Activated naive CD4-positive, alpha-beta T cell treated with anti-CD3 and anti-CD28 coated beads, Interleukin-2, amount 50 U/mL, for 24 hours (primary cell): ENCODE results near the gene IDI2.
"Not testable (repeated sequence)": the region's sequence is repeated elsewhere in the genome, so short reads cannot be mapped to it uniquely, and the experiment has no call there.

Experiments
- H3K27ac Mint-ChIP-seq: one replicate; pipeline ENCODE4 v1.8.0; 2021; ENCODE audit warnings: mild to moderate bottlenecking, mixed read lengths
- H3K27me3 Mint-ChIP-seq: one replicate; pipeline ENCODE4 v1.8.0; 2021; ENCODE audit warnings: mixed read lengths
- H3K36me3 Mint-ChIP-seq: one replicate; pipeline ENCODE4 v1.8.0; 2021; ENCODE audit warnings: mixed read lengths
- H3K4me1 Mint-ChIP-seq: one replicate; pipeline ENCODE4 v1.8.0; 2021; ENCODE audit warnings: mixed read lengths
- H3K4me3 Mint-ChIP-seq: one replicate; pipeline ENCODE4 v1.8.0; 2021; ENCODE audit warnings: mild to moderate bottlenecking, mixed read lengths
- H3K9me3 Mint-ChIP-seq: one replicate; pipeline ENCODE4 v1.8.0; 2021; ENCODE audit warnings: mixed read lengths

Gene IDI2

DNA sequence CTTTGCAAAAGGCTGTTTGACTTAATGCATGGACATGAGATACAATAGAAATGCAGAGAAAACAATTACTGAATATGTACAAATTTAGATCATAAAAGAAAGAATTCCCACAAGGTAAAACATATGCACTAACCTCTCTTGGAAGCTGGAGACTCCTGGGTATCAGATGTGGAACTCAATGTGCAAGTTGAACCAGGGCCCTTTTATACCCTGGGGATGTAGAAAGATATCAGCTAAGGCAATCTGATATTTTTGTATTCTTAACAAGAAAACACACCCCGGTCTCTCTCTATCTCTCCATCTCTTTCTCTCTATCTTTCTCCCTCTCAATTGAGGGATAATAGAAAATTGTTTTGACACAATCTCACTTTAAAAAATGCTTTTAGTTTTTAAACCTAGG, at the start of gene IDI2:
IDI2 (minus strand) TSS at position 177 of the 400 bp plus-strand sequence. CDS start 1,136 bp downstream, outside the sequence.
- H3K36me3 Mint-ChIP-seq, result peaks cover 2% of the 10 kb centered on the region
- H3K4me1 Mint-ChIP-seq, result no peaks in the 10 kb centered on the region
- no peak within 1 kb of the TSS for H3K4me3 Mint-ChIP-seq
- no peaks in the 10 kb centered on the region for H3K27me3 Mint-ChIP-seq
- H3K9me3 Mint-ChIP-seq, result no peaks in the 10 kb centered on the region
- H3K27ac Mint-ChIP-seq, result no peak within 1 kb of the TSS

DNA sequence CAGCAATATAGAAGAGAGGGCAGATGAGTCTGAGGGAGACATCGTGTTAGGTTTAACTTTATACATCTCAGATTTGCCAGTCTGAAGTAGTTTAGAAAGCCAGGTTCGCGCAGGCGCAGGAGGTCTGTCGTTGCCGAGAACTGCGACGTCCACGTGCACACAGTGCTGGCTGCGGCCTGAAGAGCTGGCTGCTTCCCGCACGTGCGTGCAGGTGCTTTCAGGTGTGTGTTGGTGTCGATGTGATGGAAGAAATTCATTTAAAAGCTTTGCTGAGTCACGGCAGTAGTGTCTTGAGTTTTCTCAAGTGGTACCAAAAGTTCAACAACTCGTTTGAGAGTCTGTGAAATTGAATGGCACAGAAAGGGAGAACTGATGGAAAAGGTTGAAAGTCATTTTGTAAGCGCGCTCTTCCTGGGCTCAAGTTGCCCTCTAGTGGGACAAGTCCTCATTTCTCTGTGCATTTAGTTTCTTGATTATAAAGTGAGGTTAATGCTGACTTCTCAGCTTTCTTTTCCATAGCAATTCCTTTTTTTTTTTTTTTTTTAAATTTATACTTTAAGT, 49.2 kb upstream of the IDI2 start:
- Mint-ChIP-seq H3K9me3 (no peaks in the 10 kb centered on the region), H3K36me3 (peaks cover 2% of the 10 kb centered on the region), H3K27ac (peak overlapping the region; percentile 59), H3K4me1 (peaks cover 27% of the 10 kb centered on the region), H3K4me3 (no peak overlapping the region), H3K27me3 (no peaks in the 10 kb centered on the region)

GRCh38 chr10:1074052-1074747, 48.5 kb upstream of the IDI2 start:
- peaks cover 1% of the 10 kb centered on the region for H3K36me3 Mint-ChIP-seq
- H3K4me3 Mint-ChIP-seq, result no peak overlapping the region
- no peaks in the 10 kb centered on the region for H3K27me3 Mint-ChIP-seq
- H3K27ac Mint-ChIP-seq, result peak overlapping the region; percentile 59
- H3K9me3 Mint-ChIP-seq, result no peaks in the 10 kb centered on the region
- H3K4me1 Mint-ChIP-seq, result peaks cover 33% of the 10 kb centered on the region

DNA sequence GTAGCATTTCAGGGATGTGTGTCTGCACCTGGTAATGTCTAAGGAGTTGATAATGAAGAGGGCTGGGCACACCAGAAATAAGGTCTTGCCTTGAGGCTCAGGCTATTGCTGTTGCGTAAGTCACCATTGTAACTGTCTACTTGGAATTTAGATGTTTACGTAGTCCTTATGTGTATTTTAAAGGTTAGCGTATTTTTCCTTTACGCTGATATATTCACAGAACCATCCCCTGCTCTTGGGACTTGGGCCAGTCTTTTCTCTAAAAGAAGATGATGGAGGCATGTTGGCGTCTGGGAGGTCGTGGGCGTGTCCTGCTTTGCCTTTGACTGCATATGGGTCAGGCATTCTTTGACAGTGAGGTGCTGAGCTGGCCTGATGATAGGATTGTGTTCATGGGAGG, 45.3 kb upstream of the IDI2 start:
- Mint-ChIP-seq H3K4me1 (peaks cover 60% of the 10 kb centered on the region), H3K36me3 (peaks cover 1% of the 10 kb centered on the region), H3K4me3 (no peak overlapping the region), H3K9me3 (no peaks in the 10 kb centered on the region), H3K27ac (peak overlapping the region; percentile 42), H3K27me3 (no peaks in the 10 kb centered on the region)

GRCh38 chr10:1068380-1069361, 43.0 kb upstream of the IDI2 start:
- Mint-ChIP-seq H3K27ac (peak overlapping the region; percentile 36), H3K27me3 (no peaks in the 10 kb centered on the region), H3K4me1 (peaks cover 68% of the 10 kb centered on the region), H3K36me3 (peaks cover 5% of the 10 kb centered on the region), H3K9me3 (no peaks in the 10 kb centered on the region), H3K4me3 (no peak overlapping the region)

DNA sequence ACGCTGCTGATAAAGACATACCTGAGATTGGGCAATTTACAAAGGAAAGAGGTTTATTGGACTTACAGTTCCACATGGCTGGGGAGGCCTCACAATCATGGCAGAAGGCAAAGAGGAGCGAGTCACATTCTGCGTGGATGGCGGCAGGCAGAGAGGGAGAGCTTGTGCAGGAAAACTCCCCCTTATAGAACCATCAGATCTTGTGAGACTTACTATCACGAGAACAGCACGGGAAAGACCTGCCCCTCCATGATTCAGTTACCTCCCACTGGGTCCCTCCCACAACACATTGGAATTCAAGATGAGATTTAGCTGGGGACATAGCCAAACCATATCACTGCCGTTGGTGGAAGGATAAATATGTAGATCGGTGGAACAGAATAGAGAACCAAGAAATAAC, 41.1 kb upstream of the IDI2 start:
- Mint-ChIP-seq H3K4me1 (peaks cover 87% of the 10 kb centered on the region), H3K27ac (peak overlapping the region; percentile 73)
- not testable (repeated sequence) for H3K4me3 Mint-ChIP-seq, H3K36me3 Mint-ChIP-seq, H3K9me3 Mint-ChIP-seq, H3K27me3 Mint-ChIP-seq

DNA sequence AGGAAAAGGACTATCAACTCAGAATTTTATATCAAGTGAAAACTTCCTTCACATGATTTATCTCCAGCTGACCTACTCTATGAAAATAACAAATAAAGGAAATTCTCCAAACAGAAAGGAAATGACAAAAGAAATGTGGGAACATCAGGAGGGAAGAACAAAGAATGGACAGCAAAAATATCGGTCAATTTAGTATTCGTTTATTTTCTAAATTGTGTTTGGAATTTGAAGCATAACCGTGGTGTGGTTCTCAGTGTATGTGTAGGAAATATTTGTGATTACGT, 39.2 kb upstream of the IDI2 start:
- Mint-ChIP-seq H3K27me3 (no peaks in the 10 kb centered on the region), H3K4me1 (peaks cover 92% of the 10 kb centered on the region), H3K36me3 (peaks cover 3% of the 10 kb centered on the region), H3K27ac (peak overlapping the region; percentile 79), H3K4me3 (peak overlapping the region; percentile 15), H3K9me3 (no peaks in the 10 kb centered on the region)

DNA sequence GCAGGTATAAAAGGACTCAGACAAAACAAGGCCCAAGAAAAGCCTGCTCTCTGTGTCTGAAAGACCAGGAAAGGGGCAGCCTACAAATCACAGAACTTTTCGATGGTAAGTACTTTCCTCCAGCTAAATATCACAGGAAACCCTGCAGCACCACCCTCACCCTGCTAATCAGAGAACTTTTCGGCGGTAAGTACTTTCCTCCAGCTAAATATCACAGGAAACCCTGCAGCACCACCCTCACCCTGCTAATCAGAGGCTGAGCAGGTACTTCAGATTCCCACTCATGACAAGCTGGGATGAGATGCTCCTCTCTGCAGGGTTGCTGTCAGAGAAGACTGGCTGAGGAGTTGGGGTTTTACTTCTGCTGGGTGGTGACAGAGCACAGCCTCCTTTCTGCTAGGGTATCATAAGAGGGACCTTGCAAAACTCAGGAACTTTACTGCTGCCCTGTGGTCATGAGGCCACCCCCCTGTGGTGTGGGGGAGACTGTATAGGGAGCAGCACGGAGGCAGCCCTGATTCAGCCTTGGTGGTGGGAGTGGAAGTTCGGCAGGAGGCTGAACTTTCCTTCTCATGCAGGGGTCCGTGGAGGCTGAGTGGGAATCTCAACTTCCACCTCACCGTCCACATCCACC, 37.7 kb upstream of the IDI2 start:
- no peaks in the 10 kb centered on the region for H3K9me3 Mint-ChIP-seq
- no peaks in the 10 kb centered on the region for H3K27me3 Mint-ChIP-seq
- peaks cover 3% of the 10 kb centered on the region for H3K36me3 Mint-ChIP-seq
- H3K4me1 Mint-ChIP-seq, result peaks cover 94% of the 10 kb centered on the region
- peak overlapping the region; percentile 93 for H3K27ac Mint-ChIP-seq
- H3K4me3 Mint-ChIP-seq, result peak overlapping the region; percentile 65

GRCh38 chr10:1061930-1062774, 36.5 kb upstream of the IDI2 start:
- Mint-ChIP-seq H3K27me3 (no peaks in the 10 kb centered on the region), H3K4me1 (peaks cover 96% of the 10 kb centered on the region), H3K27ac (peak overlapping the region; percentile 93), H3K36me3 (peaks cover 7% of the 10 kb centered on the region), H3K4me3 (peak overlapping the region; percentile 65), H3K9me3 (no peaks in the 10 kb centered on the region)

DNA sequence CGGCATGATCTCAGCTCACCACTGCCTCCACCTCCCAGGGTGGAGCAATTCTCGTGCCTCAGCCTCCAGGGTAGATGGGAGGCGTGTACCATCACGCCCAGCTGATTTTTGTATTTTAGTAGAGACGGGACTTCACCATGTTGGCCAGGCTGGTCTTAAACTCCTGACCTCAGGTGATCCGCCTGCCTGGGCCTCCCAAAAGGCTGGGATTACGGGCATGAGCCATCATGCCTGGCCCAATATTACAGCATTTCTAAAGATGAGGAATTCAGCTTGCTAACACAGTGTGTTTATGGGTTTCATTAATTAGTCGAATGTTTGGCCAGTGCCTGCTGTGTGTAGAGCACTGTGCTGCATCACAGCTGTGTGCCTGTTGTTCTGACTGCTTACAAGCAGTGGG, 34.2 kb upstream of the IDI2 start:
- peaks cover 6% of the 10 kb centered on the region for H3K36me3 Mint-ChIP-seq
- peaks cover 88% of the 10 kb centered on the region for H3K4me1 Mint-ChIP-seq
- no peaks in the 10 kb centered on the region for H3K9me3 Mint-ChIP-seq
- no peaks in the 10 kb centered on the region for H3K27me3 Mint-ChIP-seq
- peak overlapping the region; percentile 77 for H3K27ac Mint-ChIP-seq
- H3K4me3 Mint-ChIP-seq, result no peak overlapping the region

GRCh38 chr10:1058017-1058416, 32.4 kb upstream of the IDI2 start:
- Mint-ChIP-seq H3K27me3 (no peaks in the 10 kb centered on the region), H3K4me3 (peak overlapping the region; percentile 92), H3K36me3 (peaks cover 4% of the 10 kb centered on the region), H3K4me1 (peaks cover 89% of the 10 kb centered on the region), H3K27ac (peak overlapping the region; percentile 60), H3K9me3 (no peaks in the 10 kb centered on the region)

DNA sequence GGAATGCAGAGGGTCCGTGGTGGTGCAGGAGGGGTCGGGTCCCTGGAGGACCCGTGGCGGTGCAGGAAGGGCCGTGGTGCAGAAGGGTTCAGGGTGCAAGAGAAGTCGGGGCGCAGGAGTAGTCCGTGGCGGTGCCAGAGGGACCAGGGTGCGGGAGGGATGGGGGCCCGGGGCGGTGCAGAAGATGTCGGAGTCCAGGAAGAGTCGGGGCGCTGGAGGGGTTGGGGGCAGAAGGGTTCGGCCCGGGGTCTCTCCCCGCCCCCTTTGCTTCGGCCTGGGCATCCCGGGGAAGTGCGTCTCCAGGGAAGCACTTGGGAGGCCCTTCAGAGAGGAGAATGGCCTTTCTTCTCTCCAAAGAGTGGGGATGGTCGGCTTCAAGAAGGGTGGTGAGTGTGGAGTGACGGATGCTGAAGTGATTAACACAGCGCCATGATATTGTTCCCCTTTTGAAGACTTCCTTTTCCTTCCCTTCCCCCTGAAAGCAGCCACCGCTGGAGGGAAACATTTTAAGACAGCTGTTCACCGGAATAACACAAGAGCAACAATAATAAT, 31.5 kb upstream of the IDI2 start:
- peak overlapping the region; percentile 91 for H3K27ac Mint-ChIP-seq
- H3K4me1 Mint-ChIP-seq, result peaks cover 89% of the 10 kb centered on the region
- peak overlapping the region; percentile 92 for H3K4me3 Mint-ChIP-seq
- no peaks in the 10 kb centered on the region for H3K27me3 Mint-ChIP-seq
- H3K9me3 Mint-ChIP-seq, result no peaks in the 10 kb centered on the region
- peaks cover 4% of the 10 kb centered on the region for H3K36me3 Mint-ChIP-seq

GRCh38 chr10:1056326-1057105, 30.9 kb upstream of the IDI2 start, which contains the start of gene WDR37:
WDR37 (plus strand) TSS chr10:1056385; CDS start chr10:1072156, 15,771 bp downstream.
- Mint-ChIP-seq H3K36me3 (peaks cover 4% of the 10 kb centered on the region), H3K27ac (peak within 1 kb of the TSS; percentile 91), H3K27me3 (no peaks in the 10 kb centered on the region), H3K4me3 (peak within 1 kb of the TSS; percentile 94), H3K4me1 (peaks cover 89% of the 10 kb centered on the region), H3K9me3 (no peaks in the 10 kb centered on the region)

DNA sequence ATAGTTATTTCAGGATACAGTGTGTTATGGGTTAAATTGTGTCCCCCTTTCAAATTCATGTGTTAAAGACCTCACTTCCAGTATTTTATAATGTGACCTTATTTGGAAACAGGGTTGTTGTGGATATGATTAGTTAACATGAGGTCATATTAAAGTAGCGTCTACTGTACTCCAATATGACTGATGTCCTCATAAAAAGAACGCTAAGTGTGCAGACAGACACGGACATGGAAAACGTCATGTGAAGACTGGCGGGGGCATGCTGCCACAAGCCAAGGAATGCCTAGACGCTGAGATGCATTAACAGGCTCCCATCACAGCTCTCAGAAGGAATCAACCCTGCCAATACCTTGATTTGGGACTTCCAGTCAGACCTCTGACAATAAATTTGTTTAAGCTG, 29.0 kb upstream of the IDI2 start:
- Mint-ChIP-seq H3K27me3 (no peaks in the 10 kb centered on the region), H3K4me3 (peak overlapping the region; percentile 76), H3K4me1 (peaks cover 85% of the 10 kb centered on the region), H3K27ac (peak overlapping the region; percentile 51), H3K9me3 (no peaks in the 10 kb centered on the region), H3K36me3 (peaks cover 4% of the 10 kb centered on the region)
